ENCODE data around the gene IGSF3. TPM values are rescaled to one million over a fixed set of nuclear protein-coding genes. Genes with fewer than 3 reads are reported as not detected.

Gene IGSF3
- total and polyA plus RNA-seq, 10 of the 15 experiments (the other 5 are each of a cell fraction or from before 2014, with no cell fraction given), result 1.4 to 18.0 (median 9.6) TPM

DNA sequence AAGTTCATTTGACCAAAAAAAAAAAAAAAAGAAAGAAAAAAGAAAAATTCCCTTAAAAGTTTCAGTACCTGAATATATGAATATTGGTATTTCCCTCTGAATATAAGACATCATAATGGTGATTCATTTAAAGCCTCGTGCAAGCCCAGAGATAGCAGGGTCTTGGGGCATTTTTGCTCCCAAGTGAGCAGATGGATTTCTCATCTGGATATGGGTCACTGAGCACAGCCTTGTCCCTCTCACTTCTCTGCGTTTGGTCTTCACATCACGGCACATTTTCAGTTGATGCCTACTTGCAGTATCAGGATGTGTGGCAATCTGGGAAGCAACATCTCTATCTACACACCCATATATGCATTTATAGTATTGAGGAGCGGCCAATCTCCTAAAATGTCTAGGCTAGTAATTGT, 109.4 kb downstream of the IGSF3 start (continued):
- TF ChIP-seq, protein P1, sequence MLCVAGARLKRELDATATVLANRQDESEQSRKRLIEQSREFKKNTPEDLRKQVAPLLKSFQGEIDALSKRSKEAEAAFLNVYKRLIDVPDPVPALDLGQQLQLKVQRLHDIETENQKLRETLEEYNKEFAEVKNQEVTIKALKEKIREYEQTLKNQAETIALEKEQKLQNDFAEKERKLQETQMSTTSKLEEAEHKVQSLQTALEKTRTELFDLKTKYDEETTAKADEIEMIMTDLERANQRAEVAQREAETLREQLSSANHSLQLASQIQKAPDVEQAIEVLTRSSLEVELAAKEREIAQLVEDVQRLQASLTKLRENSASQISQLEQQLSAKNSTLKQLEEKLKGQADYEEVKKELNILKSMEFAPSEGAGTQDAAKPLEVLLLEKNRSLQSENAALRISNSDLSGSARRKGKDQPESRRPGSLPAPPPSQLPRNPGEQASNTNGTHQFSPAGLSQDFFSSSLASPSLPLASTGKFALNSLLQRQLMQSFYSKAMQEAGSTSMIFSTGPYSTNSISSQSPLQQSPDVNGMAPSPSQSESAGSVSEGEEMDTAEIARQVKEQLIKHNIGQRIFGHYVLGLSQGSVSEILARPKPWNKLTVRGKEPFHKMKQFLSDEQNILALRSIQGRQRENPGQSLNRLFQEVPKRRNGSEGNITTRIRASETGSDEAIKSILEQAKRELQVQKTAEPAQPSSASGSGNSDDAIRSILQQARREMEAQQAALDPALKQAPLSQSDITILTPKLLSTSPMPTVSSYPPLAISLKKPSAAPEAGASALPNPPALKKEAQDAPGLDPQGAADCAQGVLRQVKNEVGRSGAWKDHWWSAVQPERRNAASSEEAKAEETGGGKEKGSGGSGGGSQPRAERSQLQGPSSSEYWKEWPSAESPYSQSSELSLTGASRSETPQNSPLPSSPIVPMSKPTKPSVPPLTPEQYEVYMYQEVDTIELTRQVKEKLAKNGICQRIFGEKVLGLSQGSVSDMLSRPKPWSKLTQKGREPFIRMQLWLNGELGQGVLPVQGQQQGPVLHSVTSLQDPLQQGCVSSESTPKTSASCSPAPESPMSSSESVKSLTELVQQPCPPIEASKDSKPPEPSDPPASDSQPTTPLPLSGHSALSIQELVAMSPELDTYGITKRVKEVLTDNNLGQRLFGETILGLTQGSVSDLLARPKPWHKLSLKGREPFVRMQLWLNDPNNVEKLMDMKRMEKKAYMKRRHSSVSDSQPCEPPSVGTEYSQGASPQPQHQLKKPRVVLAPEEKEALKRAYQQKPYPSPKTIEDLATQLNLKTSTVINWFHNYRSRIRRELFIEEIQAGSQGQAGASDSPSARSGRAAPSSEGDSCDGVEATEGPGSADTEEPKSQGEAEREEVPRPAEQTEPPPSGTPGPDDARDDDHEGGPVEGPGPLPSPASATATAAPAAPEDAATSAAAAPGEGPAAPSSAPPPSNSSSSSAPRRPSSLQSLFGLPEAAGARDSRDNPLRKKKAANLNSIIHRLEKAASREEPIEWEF (IDR thresholded peaks at IDR 0.05; ENCODE audit: insufficient replicate concordance, low read depth, low read length), result peak; percentile 40
- TF ChIP-seq SMAD1 (IDR thresholded peaks at IDR 0.05; ENCODE audit: low read depth, partially characterized antibody) (peak; percentile 40), POLR2A (IDR thresholded peaks at IDR 0.05; ENCODE audit: low read depth, low read length) (peak; percentile 44; the same call in 1 of the 2 replicates), BHLHE40 (IDR thresholded peaks at IDR 0.05; ENCODE audit: borderline replicate concordance in 1 of 2, low read depth in 2 of 2, low read length in 1 of 2) (peak; percentile 92 to 96), EED (IDR thresholded peaks at IDR 0.05; ENCODE audit: low read depth) (peak; percentile 98), CREM (IDR thresholded peaks at IDR 0.05; ENCODE audit: low read depth) (peak; percentile 90), RCOR1 (conservative IDR thresholded peaks at IDR 0.05; ENCODE audit: low read depth, low read length) (no peak), LARP7 (IDR thresholded peaks at IDR 0.05) (no peak), POU2F2 (IDR thresholded peaks at IDR 0.05; ENCODE audit: borderline replicate concordance, low read depth, low read length) (peak; percentile 81; the same call in 2 of the 3 replicates), SUZ12 (IDR thresholded peaks at IDR 0.05; ENCODE audit: unreplicated experiment) (no peak), CBFB (IDR thresholded peaks at IDR 0.05; ENCODE audit: low read depth) (peak; percentile 48; the same call in 1 of the 2 replicates), CBX5 (IDR thresholded peaks at IDR 0.05; ENCODE audit: low read depth) (0 out of 2 replicates have a peak, but pooled peaks have one; percentile 36), IKZF1 (conservative IDR thresholded peaks at IDR 0.05) (peak; percentile 91), STAT1 (conservative IDR thresholded peaks at IDR 0.05) (no peak), PML (IDR thresholded peaks at IDR 0.05; ENCODE audit: low read length) (peak; percentile 75), IKZF2 (IDR thresholded peaks at IDR 0.05) (peak; percentile 94 to 96), POLR2AphosphoS5 (IDR thresholded peaks at IDR 0.05; ENCODE audit: low read length) (peak; percentile 79; the same call in 1 of the 2 replicates), NBN (IDR thresholded peaks at IDR 0.05) (peak; percentile 61), SPI1 (IDR thresholded peaks at IDR 0.05; ENCODE audit: borderline replicate concordance, insufficient read depth, low read depth, low read length) (peak; percentile 61; the same call in 1 of the 2 replicates), MTA3 (IDR thresholded peaks at IDR 0.05; ENCODE audit: borderline replicate concordance, low read length) (peak; percentile 78), WRNIP1 (IDR thresholded peaks at IDR 0.05; ENCODE audit: borderline replicate concordance, low read depth, low read length) (no peak), NR2C1 (IDR thresholded peaks at IDR 0.05) (peak; percentile 54)
- TF ChIP-seq, protein P2, sequence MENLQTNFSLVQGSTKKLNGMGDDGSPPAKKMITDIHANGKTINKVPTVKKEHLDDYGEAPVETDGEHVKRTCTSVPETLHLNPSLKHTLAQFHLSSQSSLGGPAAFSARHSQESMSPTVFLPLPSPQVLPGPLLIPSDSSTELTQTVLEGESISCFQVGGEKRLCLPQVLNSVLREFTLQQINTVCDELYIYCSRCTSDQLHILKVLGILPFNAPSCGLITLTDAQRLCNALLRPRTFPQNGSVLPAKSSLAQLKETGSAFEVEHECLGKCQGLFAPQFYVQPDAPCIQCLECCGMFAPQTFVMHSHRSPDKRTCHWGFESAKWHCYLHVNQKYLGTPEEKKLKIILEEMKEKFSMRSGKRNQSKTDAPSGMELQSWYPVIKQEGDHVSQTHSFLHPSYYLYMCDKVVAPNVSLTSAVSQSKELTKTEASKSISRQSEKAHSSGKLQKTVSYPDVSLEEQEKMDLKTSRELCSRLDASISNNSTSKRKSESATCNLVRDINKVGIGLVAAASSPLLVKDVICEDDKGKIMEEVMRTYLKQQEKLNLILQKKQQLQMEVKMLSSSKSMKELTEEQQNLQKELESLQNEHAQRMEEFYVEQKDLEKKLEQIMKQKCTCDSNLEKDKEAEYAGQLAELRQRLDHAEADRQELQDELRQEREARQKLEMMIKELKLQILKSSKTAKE (IDR thresholded peaks at IDR 0.05; ENCODE audit: low read depth, poor library complexity, severe bottlenecking), result peak; percentile 68
- TF ChIP-seq, protein P3, sequence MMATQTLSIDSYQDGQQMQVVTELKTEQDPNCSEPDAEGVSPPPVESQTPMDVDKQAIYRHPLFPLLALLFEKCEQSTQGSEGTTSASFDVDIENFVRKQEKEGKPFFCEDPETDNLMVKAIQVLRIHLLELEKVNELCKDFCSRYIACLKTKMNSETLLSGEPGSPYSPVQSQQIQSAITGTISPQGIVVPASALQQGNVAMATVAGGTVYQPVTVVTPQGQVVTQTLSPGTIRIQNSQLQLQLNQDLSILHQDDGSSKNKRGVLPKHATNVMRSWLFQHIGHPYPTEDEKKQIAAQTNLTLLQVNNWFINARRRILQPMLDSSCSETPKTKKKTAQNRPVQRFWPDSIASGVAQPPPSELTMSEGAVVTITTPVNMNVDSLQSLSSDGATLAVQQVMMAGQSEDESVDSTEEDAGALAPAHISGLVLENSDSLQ (IDR thresholded peaks at IDR 0.05), result no peak
